GM12875 (cell line): ENCODE measurements around the gene GINS2.

Source experiments
- H3K4me3 ChIP-seq: one replicate; pipeline ENCODE4 v1.5.1; 2011; ENCODE audit warnings: low read depth, low read length, control low read depth
- TF ChIP-seq, protein P1 (sequence below): IDR thresholded peaks from 2 replicates; pipeline ENCODE4 v1.5.1; 2011; ENCODE audit warnings: low read depth, mild to moderate bottlenecking, control low read depth, inconsistent platforms, low read length, moderate library complexity, borderline replicate concordance; ENCODE audit not compliant: insufficient read depth

GINS2 gene

DNA sequence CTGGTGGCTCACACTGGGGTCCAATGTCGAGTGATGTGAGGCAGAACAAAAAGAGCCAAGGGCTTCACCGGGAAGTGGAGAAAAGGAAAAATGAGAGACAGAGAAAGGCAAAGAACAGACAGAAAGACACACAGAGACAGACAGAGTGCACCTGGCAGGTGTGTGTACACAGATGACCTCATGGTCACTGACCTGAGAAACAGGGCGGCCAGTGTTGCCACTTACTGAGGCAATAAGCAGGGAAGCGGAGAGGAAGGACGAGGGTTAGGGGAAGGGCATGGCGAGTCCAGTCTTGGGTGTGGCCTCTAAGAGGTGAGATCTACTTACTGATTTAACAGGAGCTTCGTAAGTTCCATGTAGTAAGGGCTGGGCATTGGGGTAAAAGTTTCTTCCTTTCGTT lies 7.5 kb downstream of the GINS2 start:
- H3K4me3 ChIP-seq: no peak overlapping the region
- TF ChIP-seq, protein P1, sequence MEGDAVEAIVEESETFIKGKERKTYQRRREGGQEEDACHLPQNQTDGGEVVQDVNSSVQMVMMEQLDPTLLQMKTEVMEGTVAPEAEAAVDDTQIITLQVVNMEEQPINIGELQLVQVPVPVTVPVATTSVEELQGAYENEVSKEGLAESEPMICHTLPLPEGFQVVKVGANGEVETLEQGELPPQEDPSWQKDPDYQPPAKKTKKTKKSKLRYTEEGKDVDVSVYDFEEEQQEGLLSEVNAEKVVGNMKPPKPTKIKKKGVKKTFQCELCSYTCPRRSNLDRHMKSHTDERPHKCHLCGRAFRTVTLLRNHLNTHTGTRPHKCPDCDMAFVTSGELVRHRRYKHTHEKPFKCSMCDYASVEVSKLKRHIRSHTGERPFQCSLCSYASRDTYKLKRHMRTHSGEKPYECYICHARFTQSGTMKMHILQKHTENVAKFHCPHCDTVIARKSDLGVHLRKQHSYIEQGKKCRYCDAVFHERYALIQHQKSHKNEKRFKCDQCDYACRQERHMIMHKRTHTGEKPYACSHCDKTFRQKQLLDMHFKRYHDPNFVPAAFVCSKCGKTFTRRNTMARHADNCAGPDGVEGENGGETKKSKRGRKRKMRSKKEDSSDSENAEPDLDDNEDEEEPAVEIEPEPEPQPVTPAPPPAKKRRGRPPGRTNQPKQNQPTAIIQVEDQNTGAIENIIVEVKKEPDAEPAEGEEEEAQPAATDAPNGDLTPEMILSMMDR: no peak

DNA sequence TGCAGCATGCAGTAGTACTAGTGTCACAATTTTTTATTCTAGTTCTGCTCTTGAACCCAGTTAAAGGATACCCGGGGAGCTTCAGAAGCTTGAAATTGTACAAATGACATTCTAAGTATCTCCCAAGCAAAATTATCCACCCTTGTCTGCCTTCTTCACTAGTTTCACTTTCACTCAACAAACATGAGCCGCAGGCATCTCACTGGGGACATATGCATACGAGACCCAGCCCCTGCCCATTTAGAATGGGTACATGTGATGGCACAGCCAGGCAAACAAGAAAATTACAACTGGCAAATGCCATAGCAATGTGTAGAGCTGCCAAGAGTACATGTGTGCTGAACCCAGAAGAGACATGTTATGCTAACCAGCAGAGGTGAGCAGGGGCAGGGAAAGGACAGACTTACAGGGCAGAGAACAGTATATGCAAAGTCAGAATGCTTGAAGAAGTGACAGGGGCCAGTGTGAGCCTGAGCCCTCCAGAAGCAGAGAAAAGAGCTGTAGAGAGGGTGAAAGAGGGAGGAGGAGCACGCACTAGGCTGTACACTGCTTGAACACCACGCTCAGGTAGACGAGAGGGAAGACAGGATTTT lies 8.3 kb downstream of the GINS2 start:
- TF ChIP-seq, protein P1: no peak
- H3K4me3 ChIP-seq: no peak overlapping the region

DNA sequence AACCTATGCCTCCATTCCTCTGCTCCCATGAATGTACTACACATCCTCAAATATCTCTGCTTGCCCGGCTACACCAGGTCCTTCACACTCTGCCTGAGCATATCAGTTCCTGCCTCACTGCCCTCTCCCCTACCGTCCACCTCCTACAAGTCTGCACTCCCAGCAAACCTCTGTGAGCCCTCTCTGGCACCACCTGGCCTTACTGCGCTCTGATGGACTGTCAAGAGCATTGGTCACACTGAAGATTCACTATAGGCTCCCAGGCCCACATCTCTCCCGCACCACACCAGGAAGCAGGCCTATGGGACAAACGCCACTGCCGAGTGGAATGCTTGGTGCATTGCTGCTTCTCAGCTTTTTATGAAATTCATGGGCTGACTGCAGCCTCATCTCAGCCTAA lies 8.9 kb downstream of the GINS2 start:
- TF ChIP-seq, protein P1: no peak
- H3K4me3 ChIP-seq: no peak overlapping the region

DNA sequence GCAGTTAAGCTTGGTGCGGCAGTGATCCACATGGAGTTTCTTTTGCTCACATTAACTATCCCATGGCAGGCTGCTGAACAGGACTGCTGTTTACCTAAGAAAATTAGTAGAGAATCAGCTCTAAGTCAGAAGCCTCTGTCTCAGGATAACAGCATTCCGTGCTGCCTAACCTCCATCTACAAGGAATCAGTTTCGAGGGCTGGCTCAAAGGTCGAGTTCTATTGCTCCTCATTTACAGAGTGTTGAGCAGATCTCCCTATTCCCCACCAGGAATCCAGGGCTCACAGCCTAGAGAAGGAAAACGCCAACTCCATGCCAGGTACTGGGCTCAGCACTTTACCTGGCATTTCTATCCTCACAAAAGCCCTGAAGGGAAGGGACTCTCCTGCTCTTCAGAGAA lies 9.9 kb downstream of the GINS2 start:
- TF ChIP-seq, protein P1: no peak
- H3K4me3 ChIP-seq: no peak overlapping the region

DNA sequence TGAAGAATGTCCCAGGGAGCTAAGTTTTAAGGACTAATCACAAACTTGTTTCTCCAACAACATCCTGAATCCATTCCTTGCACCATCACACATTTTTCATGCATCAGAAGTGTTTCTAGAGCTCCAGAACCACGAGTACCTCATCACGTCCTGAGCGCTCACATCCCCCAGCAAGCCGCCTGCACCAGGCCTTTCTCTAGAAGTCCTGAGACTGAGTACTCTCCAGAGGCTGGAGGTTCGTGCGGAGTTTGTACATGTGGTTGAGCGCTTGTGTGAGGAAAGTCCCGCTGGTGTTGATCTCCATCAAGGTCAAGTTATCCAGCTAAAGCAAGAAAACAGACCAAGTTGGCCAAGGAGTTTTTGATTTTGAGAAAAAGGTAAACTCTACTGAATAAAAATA lies 10.7 kb downstream of the GINS2 start:
- H3K4me3 ChIP-seq: no peak overlapping the region

DNA sequence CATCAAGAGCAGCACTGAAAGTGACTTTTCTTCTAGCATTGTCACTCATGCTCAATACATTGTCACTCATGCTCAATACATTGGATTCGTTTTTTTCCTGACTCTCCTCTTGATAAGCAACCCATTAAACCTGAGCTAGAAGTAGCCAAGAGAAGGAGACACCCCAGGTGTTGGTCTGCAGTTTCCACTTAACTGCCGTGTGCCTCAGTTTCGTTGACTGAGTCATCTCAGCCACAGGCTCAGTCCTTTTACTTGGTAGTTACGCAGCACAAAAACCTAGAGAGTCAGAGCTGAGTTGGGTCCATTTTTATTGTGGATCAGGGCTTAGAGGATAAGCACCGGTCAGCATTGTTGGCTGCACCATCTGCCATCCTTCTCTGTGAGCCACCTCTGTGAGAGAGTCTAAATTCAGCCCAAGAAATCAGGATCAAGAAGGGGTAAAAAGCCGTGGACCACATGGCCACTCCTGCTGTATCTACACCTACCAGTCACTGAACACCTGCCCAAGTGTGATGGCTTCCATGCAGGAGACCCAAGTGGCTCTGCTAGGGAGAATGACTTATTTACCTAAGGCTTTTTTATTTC lies 11.3 kb downstream of the GINS2 start:
- no peak overlapping the region for H3K4me3 ChIP-seq
- TF ChIP-seq, protein P1: no peak

More for the DNA sequence above, 10.7 kb downstream of the GINS2 start:
- TF ChIP-seq, protein P1: no peak

DNA sequence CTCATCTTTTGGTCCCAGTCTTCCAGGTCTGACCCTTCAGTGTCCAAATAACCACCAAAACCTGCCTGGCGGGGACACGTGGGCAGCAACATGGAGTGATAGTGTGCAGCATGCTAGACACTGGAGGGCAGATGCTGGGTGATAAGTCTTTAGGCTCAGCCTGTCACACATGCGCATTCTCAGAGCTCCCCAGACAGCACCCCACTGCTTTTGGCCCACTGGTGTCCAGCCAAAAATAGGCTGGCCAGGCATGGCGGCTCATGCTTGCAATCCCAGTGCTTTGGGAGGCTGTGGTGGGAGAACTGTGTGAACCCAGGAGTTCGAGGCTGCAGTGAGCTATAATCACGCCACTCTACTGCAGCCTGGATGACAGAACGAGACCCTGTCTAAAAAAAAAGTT lies 12.3 kb downstream of the GINS2 start:
- H3K4me3 ChIP-seq: no peak overlapping the region
- TF ChIP-seq, protein P1: no peak
